CD14-positive monocyte (primary cell): ENCODE results near the gene SNX21. TPM values are rescaled to one million over a fixed set of nuclear protein-coding genes. Genes with fewer than 3 reads are reported as not detected.

Source experiments
- DNase-seq, 3 donors: peaks; one replicate each; pipeline ENCODE4 v3.0.0-alpha.2; 2011 to 2022
- H2AFZ ChIP-seq: 2 replicates; pipeline ENCODE4 v1.6.0; 2012; ENCODE audit warnings: mild to moderate bottlenecking, low read depth, low read length, inconsistent platforms; ENCODE audit not compliant: insufficient read depth, poor library complexity, severe bottlenecking
- H3K27ac ChIP-seq, 2 donors: 1 replicate in 1 of 2; 2 replicates in 1 of 2; pipeline ENCODE4 v1.5.1; 2012 to 2013; ENCODE audit warnings: low read length in 2 of 2, control low read depth in 1 of 2, inconsistent platforms in 1 of 2, low read depth in 1 of 2, mild to moderate bottlenecking in 1 of 2
- H3K27me3 ChIP-seq, 2 donors: one replicate each; pipeline versions ENCODE4 v1.6.0 to v1.6.1; 2011 to 2013; ENCODE audit warnings: low read length in 2 of 2; ENCODE audit not compliant: control insufficient read depth in 2 of 2, insufficient read depth in 2 of 2
- H3K36me3 ChIP-seq, 2 donors: replicated peaks in 1 of 2; 1 replicate in 1 of 2; 2 replicates in 1 of 2; pipeline versions ENCODE4 v1.5.1 to v1.6.1; 2012 to 2013; ENCODE audit warnings: low read length in 2 of 2, control low read depth in 1 of 2, inconsistent platforms in 1 of 2, mild to moderate bottlenecking in 1 of 2; ENCODE audit not compliant: insufficient read depth in 2 of 2, control insufficient read depth in 1 of 2
- H3K4me1 ChIP-seq, 2 donors: 1 replicate in 1 of 2; 2 replicates in 1 of 2; pipeline versions ENCODE4 v1.5.1 to v1.6.1; 2012 to 2013; ENCODE audit warnings: low read length in 2 of 2, control low read depth in 1 of 2, inconsistent platforms in 1 of 2, mild to moderate bottlenecking in 1 of 2, moderate library complexity in 1 of 2; ENCODE audit not compliant: insufficient read depth in 2 of 2, control insufficient read depth in 1 of 2
- H3K4me2 ChIP-seq: replicated peaks from 2 replicates; pipeline ENCODE3; 2012; ENCODE audit warnings: low read length, moderate library complexity, mild to moderate bottlenecking; ENCODE audit not compliant: poor library complexity, severe bottlenecking; ENCODE audit errors: extremely low read depth
- H3K4me3 ChIP-seq, 3 experiments: fragments of 200-600 bp in 1 of 3; sonication (generic) in 1 of 3; replicated peaks in 1 of 3; 1 replicate in 2 of 3; 2 replicates in 1 of 3; pipeline ENCODE4 v1.5.1; 2011 to 2013; ENCODE audit warnings: low read length in 3 of 3, mild to moderate bottlenecking in 3 of 3, control low read depth in 2 of 3, low read depth in 2 of 3, inconsistent platforms in 1 of 3, moderate library complexity in 1 of 3
- H3K79me2 ChIP-seq: 2 replicates; pipeline ENCODE4 v1.6.0; 2012; ENCODE audit warnings: mild to moderate bottlenecking, control low read depth, inconsistent platforms, low read length, moderate library complexity; ENCODE audit not compliant: insufficient read depth
- H3K9ac ChIP-seq: 2 replicates; pipeline ENCODE4 v1.6.0; 2017; ENCODE audit warnings: low read length, mild to moderate bottlenecking; ENCODE audit not compliant: insufficient read depth, poor library complexity, severe bottlenecking
- H3K9me3 ChIP-seq, 2 donors: replicated peaks in 1 of 2; 1 replicate in 1 of 2; 2 replicates in 1 of 2; pipeline versions ENCODE4 v1.5.1 to v1.6.1; 2012 to 2013; ENCODE audit warnings: low read length in 2 of 2, control low read depth in 1 of 2; ENCODE audit not compliant: control insufficient read depth in 1 of 2, insufficient read depth in 1 of 2
- H4K20me1 ChIP-seq: 2 replicates; pipeline ENCODE4 v1.6.0; 2012; ENCODE audit warnings: mild to moderate bottlenecking, low read length, control low read depth, moderate library complexity; ENCODE audit not compliant: insufficient read depth
- H3K27ac Mint-ChIP-seq, 7 donors: one replicate each; pipeline ENCODE4 v1.8.0; 2020; ENCODE audit warnings: mild to moderate bottlenecking in 7 of 7, mixed read lengths in 7 of 7, moderate library complexity in 6 of 7, inconsistent platforms in 2 of 7
- H3K27me3 Mint-ChIP-seq, 3 donors: one replicate each; pipeline ENCODE4 v1.8.0; 2021 to 2022; ENCODE audit warnings: low read depth in 3 of 3, mild to moderate bottlenecking in 3 of 3, mixed read lengths in 3 of 3, moderate library complexity in 3 of 3, inconsistent platforms in 1 of 3
- H3K36me3 Mint-ChIP-seq, 2 donors: one replicate each; pipeline ENCODE4 v1.8.0; 2020; ENCODE audit warnings: mixed read lengths in 2 of 2, inconsistent platforms in 1 of 2, mild to moderate bottlenecking in 1 of 2
- H3K4me1 Mint-ChIP-seq: one replicate; pipeline ENCODE4 v1.8.0; 2020; ENCODE audit warnings: mild to moderate bottlenecking, mixed read lengths
- H3K4me3 Mint-ChIP-seq, 2 donors: one replicate each; pipeline ENCODE4 v1.8.0; 2020; ENCODE audit warnings: mild to moderate bottlenecking in 2 of 2, mixed read lengths in 2 of 2, moderate library complexity in 1 of 2
- H3K9me3 Mint-ChIP-seq, 7 donors: one replicate each; pipeline ENCODE4 v1.8.0; 2020 to 2022; ENCODE audit warnings: mixed read lengths in 7 of 7, mild to moderate bottlenecking in 6 of 7, moderate library complexity in 6 of 7, inconsistent platforms in 2 of 7
- WGBS: methylation state at CpG from one replicate; pipeline ENCODE4 v1.1.5; 2013; ENCODE audit warnings: missing lambda C conversion rate; ENCODE audit not compliant: insufficient coverage; 5-methylcytosine and 5-hydroxymethylcytosine counted together
- intact Hi-C, 2 donors: fragments of 100-400 bp; cut with micrococcal nuclease; formaldehyde crosslinking; loops; one replicate each; pipeline versions ENCODE4 v1.15.0 to v1.15.1; 2023
- polyA plus RNA-seq, 3 donors: library from polyadenylated mRNA; depleted of rRNA in 1 of 3; unstranded in 2 of 3; stranded (reverse) in 1 of 3; fragments of 300-500 nt in 2 of 3; fragments of >200 nt in 1 of 3; fragmentation: Illumina TruSeq in 2 of 3; gene quantifications; 1 replicate in 2 of 3; 2 replicates in 1 of 3; pipeline ENCODE4 v1.2.3, GENCODE V29; 2012 to 2021
- TF ChIP-seq, protein P1 (sequence below): fragments of 200-600 bp; IDR thresholded peaks from one replicate; pipeline ENCODE4 v1.8.0; 2022; ENCODE audit warnings: antibody characterized with exemption, mild to moderate bottlenecking

Gene SNX21
- polyA plus RNA-seq, 3 donors: 11.2 to 16.9 (median 12.7) TPM

- H4K20me1 ChIP-seq: peaks cover 38% of the 10 kb centered on the region
- H3K9me3 Mint-ChIP-seq: no peaks in the 10 kb centered on the region
- H3K4me1 ChIP-seq: peaks cover 12 to 14% of the 10 kb centered on the region in 2 donors
- H3K27me3 ChIP-seq: no peaks in the 10 kb centered on the region
- intact Hi-C loops: no loop called here
- TF ChIP-seq, protein P1, sequence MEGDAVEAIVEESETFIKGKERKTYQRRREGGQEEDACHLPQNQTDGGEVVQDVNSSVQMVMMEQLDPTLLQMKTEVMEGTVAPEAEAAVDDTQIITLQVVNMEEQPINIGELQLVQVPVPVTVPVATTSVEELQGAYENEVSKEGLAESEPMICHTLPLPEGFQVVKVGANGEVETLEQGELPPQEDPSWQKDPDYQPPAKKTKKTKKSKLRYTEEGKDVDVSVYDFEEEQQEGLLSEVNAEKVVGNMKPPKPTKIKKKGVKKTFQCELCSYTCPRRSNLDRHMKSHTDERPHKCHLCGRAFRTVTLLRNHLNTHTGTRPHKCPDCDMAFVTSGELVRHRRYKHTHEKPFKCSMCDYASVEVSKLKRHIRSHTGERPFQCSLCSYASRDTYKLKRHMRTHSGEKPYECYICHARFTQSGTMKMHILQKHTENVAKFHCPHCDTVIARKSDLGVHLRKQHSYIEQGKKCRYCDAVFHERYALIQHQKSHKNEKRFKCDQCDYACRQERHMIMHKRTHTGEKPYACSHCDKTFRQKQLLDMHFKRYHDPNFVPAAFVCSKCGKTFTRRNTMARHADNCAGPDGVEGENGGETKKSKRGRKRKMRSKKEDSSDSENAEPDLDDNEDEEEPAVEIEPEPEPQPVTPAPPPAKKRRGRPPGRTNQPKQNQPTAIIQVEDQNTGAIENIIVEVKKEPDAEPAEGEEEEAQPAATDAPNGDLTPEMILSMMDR: no peak
- peaks cover 15% of the 10 kb centered on the region for H3K4me1 Mint-ChIP-seq
- H3K4me2 ChIP-seq: no peak overlapping the region
- peaks cover 60 to 93% of the 10 kb centered on the region in 2 donors for H3K36me3 Mint-ChIP-seq
- H3K36me3 ChIP-seq: peaks cover 72 to 94% of the 10 kb centered on the region in 2 donors
- H3K79me2 ChIP-seq: peaks cover 8% of the 10 kb centered on the region
- H3K4me3 ChIP-seq: no peak overlapping the region
- H3K9ac ChIP-seq: no peak overlapping the region
- H3K4me3 Mint-ChIP-seq: no peak overlapping the region
- no peaks in the 10 kb centered on the region for H3K27me3 Mint-ChIP-seq
- no peaks in the 10 kb centered on the region for H3K9me3 ChIP-seq
- H2AFZ ChIP-seq: no peak overlapping the region
- H3K27ac ChIP-seq: no peak overlapping the region
- DNase-seq: no peak
- H3K27ac Mint-ChIP-seq: no peak overlapping the region
These were observed 11.9 kb downstream of the SNX21 start for GRCh38 chr20:45845452-45845851.

- no peak overlapping the region for H2AFZ ChIP-seq
- Mint-ChIP-seq H3K9me3 (no peaks in the 10 kb centered on the region), H3K27ac (peak overlapping the region in 1 of 7 donors; percentile 79), H3K27me3 (no peaks in the 10 kb centered on the region), H3K36me3 (peaks cover 59 to 96% of the 10 kb centered on the region in 2 donors), H3K4me1 (no peaks in the 10 kb centered on the region), H3K4me3 (no peak overlapping the region)
- intact Hi-C loops: no loop called here
- no peak overlapping the region for H3K4me2 ChIP-seq
- H3K4me3 ChIP-seq: no peak overlapping the region
- peaks cover 75 to 95% of the 10 kb centered on the region in 2 donors for H3K36me3 ChIP-seq
- no peak overlapping the region for H3K27ac ChIP-seq
- H3K9me3 ChIP-seq: no peaks in the 10 kb centered on the region
- DNase-seq: no peak
- no peaks in the 10 kb centered on the region for H3K27me3 ChIP-seq
- TF ChIP-seq, protein P1: no peak
- H3K4me1 ChIP-seq: no peaks in the 10 kb centered on the region
- peaks cover 12% of the 10 kb centered on the region for H3K79me2 ChIP-seq
- H3K9ac ChIP-seq: no peak overlapping the region
- peaks cover 28% of the 10 kb centered on the region for H4K20me1 ChIP-seq
- 97% methylated on average over 8 of the region's 8 CpGs for WGBS
These were observed 14.8 kb downstream of the SNX21 start for GRCh38 chr20:45848421-45848820.
